Stimulated activated naive CD8-positive, alpha-beta T cell treated with anti-CD3 and anti-CD28 coated beads, Interleukin-15, amount 100 ng/mL, for 72 hours (primary cell): Measurements from ENCODE around the gene MAD1L1.
"Not testable (repeated sequence)": the region's sequence is repeated elsewhere in the genome, so short reads cannot be mapped to it uniquely, and the experiment has no call there.

Experiments
- ATAC-seq: fragments of 150-1000 bp; cut with Tn5 transposase; 2 replicates; pipeline ENCODE4 v1.10.0; 2021; ENCODE audit warnings: mild to moderate bottlenecking, moderate library complexity
- DNase-seq, 2 donors: peaks; one replicate each; pipeline ENCODE4 v3.0.0; 2021 to 2022
- H3K27ac Mint-ChIP-seq, 2 donors: one replicate each; pipeline ENCODE4 v1.8.0; 2022; ENCODE audit warnings: mild to moderate bottlenecking in 2 of 2, mixed read lengths in 2 of 2, moderate library complexity in 2 of 2
- H3K27me3 Mint-ChIP-seq: one replicate; pipeline ENCODE4 v1.8.0; 2022; ENCODE audit warnings: mixed read lengths
- H3K4me1 Mint-ChIP-seq: one replicate; pipeline ENCODE4 v1.8.0; 2022; ENCODE audit warnings: mild to moderate bottlenecking, mixed read lengths
- H3K4me3 Mint-ChIP-seq, 2 donors: one replicate each; pipeline ENCODE4 v1.8.0; 2022; ENCODE audit warnings: mild to moderate bottlenecking in 2 of 2, mixed read lengths in 2 of 2, moderate library complexity in 1 of 2
- H3K9me3 Mint-ChIP-seq, 2 donors: one replicate each; pipeline ENCODE4 v1.8.0; 2022; ENCODE audit warnings: mixed read lengths in 2 of 2

The MAD1L1 gene

DNA sequence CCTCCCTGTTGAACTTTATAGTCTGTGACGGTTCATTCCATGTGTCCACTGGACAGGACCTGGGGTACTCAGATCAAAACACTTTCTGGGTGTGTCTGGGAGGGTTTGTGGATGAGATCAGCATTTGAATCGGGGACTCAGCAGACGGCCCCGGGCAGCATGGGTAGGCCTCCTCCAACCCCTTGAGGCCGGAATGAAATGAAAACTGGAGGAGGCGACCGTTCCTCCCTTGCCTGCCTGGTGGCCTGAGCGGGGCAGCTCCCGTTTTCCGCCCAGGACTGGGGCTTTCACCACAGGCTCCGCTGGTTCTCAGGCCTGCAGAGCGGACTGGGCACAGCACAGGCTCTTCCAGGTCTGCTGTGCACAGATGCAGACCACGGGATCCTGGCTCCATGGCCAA lies 247.7 kb downstream of the MAD1L1 start:
- no peaks in the 10 kb centered on the region for H3K9me3 Mint-ChIP-seq

DNA sequence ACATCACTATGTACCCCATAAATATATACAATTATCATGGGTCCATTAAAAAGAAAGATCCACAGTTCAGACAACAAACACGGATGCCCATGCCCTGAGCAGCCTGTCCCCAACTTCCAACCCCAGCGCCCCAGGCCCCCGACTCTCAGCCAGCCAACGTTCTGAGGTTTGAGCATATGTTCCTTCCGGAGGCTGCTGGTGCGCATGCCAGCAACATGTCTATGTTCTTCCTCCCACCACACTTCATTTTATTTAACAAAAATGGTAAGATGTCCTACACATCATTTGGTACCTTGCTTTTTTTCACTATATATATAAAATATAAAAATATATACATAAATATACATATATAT lies 250.9 kb downstream of the MAD1L1 start:
- Mint-ChIP-seq H3K4me3 (no peak overlapping the region), H3K4me1 (peaks cover 21% of the 10 kb centered on the region), H3K27me3 (no peaks in the 10 kb centered on the region), H3K9me3 (no peaks in the 10 kb centered on the region), H3K27ac (no peak overlapping the region)
- DNase-seq (no peak), ATAC-seq (no peak)

More for the DNA sequence above, 247.7 kb downstream of the MAD1L1 start:
- H3K4me1 Mint-ChIP-seq, result peaks cover 29% of the 10 kb centered on the region
- ATAC-seq (no peak), DNase-seq (no peak)
- no peak overlapping the region for H3K27ac Mint-ChIP-seq
- no peaks in the 10 kb centered on the region for H3K27me3 Mint-ChIP-seq
- H3K4me3 Mint-ChIP-seq, result no peak overlapping the region

DNA sequence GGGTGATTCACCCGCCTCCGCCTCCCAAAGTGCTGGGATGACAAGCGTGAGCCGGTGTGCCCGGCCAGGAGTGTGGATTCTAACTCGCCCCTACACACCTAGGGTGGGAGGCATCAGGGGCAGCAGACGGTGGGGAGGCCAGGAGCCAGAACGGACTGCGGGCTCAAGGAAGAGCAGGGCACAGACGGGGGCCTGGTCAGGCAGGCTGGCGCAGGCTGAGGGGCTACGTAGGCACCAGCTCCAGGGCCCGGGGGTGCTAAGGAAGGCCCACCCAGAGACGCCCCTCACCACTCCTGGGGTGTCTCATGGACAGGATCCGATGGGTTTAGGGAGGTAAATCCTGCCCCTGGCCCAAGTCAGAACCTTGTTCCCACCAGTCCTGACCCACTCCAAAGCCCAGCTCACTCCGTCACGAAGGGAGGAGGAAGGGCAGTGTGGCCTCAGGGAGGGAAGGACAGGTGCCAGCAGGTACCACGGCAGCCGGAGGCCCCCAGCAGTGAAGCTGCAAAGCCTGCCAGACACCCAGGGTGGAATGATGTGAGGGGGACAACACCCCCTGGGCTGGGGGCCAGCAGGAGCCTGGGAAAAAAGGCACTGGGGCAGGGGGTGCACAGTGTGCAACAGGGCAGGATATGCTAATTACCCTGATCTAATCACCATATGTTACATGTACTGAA lies 251.4 kb downstream of the MAD1L1 start:
- Mint-ChIP-seq H3K9me3 (no peaks in the 10 kb centered on the region), H3K27ac (no peak overlapping the region), H3K4me3 (no peak overlapping the region), H3K27me3 (no peaks in the 10 kb centered on the region), H3K4me1 (peaks cover 16% of the 10 kb centered on the region)
- DNase-seq (no peak), ATAC-seq (no peak)

DNA sequence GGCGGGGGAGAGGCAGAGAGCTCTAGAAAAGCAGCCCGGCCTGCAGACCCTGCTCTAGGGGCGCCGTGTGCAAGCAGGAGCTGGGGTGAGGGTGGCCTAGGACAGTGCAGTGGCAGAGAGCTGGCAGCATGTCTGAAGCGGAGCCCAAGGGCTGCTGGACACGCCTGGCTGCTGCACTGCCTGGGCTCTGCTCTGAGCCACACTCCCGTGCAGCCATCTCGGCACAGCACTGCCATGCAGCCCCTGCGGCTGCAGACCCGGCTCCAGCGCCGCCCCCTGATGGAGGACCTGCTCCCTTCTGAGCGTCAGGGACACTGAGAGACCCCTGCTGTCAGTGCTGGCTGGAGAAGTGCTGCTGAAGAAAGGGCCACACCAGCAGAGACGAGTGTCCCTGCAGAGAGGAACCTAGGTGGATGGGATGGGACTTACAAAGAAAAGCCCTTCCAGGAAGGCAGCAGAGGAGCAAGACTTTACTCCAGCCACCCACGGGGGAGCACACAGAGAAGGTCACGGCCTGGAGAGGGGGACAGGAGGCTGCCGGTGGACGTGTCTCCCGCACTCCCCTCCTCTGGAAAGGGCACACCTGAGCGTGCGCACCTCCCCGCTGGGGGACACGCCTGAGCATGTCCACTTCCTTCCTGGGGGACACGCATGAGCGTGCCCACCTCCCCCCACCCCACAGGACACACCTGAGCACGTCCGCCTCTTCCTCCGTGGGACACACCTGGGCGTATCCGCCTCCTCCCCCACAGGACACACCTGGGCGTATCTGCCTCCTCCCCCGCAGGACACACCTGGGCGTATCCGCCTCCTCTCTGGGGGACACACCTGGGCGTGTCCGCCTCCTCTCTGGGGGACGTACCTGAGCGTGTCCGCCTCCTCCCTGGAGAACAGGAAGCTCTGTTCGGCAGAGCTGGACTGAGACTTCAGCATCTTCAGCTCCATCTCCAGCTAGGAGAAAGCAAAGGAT lies 252.9 kb downstream of the MAD1L1 start:
- Mint-ChIP-seq H3K4me3 (no peak overlapping the region), H3K9me3 (no peaks in the 10 kb centered on the region), H3K27ac (peak overlapping the region; percentile 22 to 26), H3K27me3 (no peaks in the 10 kb centered on the region), H3K4me1 (peaks cover 23% of the 10 kb centered on the region)
- ATAC-seq, result peak; percentile 49
- no peak for DNase-seq

DNA sequence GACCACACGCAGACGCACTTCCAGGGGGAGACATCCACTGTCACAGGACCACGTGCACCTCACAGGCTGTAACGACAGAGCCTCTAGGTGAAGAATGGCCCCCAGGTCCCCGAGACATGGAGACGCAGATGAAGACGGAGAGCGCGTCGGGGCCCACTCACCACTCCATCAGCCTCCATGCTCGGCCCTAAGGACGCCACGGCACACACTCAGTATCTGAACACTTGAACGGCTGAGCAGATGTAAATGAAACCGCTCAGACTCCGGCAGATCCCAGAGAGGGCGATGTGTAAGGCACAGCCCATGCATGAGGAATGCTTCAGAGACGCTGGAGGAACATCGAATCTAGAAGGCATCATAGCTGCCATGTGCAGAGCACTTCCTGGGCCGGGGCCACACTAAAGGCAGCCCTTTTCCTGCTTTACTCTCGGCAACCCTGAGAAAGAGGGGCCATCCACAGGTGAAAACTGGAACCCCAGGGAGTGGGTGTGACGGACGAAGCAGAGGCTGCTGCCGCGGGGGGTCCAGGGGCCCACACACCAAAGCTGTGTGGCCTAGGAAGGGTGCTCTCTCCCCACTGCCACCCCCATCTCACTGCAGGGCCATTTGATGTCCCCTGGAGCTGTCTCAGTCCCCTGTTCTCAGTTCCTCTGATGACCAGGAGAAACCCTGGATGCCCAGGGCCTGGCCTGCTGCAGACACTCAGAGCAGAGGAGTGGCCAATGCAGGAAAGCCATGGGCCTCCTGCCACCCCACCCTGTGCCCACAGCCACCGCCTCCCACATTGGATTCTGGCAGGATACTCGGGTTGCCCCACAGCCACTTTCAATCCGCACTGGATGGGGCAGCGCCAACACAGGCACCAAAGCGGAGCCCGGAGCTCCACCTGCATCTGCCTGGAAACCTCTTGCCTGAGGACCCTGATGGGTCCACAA lies 253.8 kb downstream of the MAD1L1 start:
- H3K27me3 Mint-ChIP-seq, result no peaks in the 10 kb centered on the region
- no peaks in the 10 kb centered on the region for H3K9me3 Mint-ChIP-seq
- no peak for DNase-seq
- ATAC-seq, result no peak
- H3K4me3 Mint-ChIP-seq, result no peak overlapping the region
- H3K27ac Mint-ChIP-seq, result peak overlapping the region in 1 of 2 donors; percentile 4
- H3K4me1 Mint-ChIP-seq, result peaks cover 31% of the 10 kb centered on the region

DNA sequence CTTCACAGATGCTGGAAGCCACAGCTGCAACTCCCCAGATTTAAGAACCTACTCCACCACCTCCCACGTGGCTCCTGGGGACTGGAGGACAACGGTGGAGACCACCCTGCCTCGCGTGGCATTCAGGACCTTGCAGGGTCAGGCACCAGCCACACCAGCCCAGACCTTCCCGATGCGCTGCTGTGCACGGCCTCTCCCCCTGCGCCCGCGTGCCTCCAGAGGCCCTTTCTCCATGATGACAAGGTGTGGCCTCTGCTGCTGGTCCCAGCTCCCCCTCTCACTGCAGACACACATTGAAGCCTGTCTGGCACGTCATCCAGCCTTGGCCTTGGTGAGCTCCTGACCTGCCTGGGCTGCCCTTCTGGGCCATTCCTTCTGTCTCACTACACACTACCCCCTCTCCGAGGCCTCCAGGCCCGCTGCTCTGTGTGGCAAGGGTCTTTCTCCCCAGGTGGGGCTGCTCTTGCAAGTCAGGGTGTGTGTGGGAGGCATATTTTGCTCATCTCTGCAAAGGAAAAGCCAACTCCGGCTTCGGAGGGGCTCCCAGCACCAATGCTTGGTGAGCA lies 254.8 kb downstream of the MAD1L1 start:
- no peak overlapping the region for H3K4me3 Mint-ChIP-seq
- ATAC-seq, result no peak
- no peaks in the 10 kb centered on the region for H3K27me3 Mint-ChIP-seq
- no peak for DNase-seq
- peaks cover 31% of the 10 kb centered on the region for H3K4me1 Mint-ChIP-seq
- no peaks in the 10 kb centered on the region for H3K9me3 Mint-ChIP-seq
- peak overlapping the region in 1 of 2 donors; percentile 83 for H3K27ac Mint-ChIP-seq

DNA sequence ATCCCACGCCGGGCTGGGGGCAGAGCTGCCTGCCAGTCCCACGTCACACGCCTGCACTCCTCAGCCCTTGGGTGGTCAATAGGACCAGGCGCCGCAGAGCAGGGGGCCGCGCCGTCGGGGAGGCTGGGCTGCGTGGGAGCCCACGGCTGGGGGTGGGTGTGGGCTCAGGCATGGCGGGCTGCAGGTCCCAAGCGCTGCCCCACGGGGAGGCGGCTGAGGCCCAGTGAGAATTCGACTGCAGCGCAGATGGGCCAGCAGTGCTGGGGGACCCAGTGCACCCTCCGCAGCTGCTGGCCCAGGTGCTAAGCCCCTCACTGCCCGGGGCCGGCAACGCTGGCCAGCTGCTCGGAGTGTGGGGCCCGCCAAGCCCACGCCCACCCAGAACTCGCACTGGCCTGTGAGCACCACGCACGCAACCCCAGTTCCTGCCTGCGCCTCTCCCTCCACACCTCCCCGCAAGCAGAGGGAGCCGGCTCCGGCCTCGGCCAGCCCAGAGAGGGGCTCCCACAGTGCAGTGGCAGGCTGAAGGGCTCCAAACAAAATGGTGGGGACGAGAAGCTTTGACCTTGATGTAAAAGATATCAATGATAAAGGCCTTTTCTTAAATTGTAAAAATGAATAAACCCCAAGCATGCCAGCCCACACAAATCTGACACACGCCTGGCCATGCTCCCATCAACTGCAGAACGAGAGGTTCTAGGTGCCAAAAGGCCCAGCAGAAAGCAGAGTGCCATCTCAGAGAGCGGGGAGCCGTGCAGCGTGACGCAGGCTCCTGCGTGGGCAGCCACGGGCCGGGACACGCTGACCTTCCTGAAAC lies 255.5 kb downstream of the MAD1L1 start:
- peaks cover 31% of the 10 kb centered on the region for H3K4me1 Mint-ChIP-seq
- no peak overlapping the region for H3K27ac Mint-ChIP-seq
- H3K4me3 Mint-ChIP-seq, result no peak overlapping the region
- no peaks in the 10 kb centered on the region for H3K9me3 Mint-ChIP-seq
- DNase-seq, result no peak
- ATAC-seq, result no peak
- H3K27me3 Mint-ChIP-seq, result no peaks in the 10 kb centered on the region

DNA sequence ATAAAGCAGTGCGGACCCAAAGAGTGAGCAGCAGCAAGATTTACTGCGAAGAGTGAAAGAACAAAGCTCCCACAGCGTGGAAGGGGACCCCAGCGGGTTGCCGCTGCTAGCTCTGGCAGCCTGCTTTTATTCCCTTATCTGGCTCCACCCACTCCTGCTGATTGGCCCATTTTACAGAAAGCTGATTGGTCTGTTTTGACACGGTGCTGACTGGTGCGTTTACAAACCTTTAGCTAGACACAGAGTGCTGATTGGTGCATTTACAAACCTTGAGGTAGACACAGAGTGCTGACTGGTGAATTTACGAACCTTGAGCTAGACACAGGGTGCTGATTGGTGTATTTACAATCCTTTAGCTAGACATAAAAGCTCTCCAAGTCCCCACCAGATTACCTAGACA lies 256.2 kb downstream of the MAD1L1 start:
- not testable (repeated sequence) for ATAC-seq, H3K4me3 Mint-ChIP-seq, H3K9me3 Mint-ChIP-seq, DNase-seq, H3K27me3 Mint-ChIP-seq
- Mint-ChIP-seq H3K27ac (peak overlapping the region in 1 of 2 donors; percentile 83), H3K4me1 (peaks cover 31% of the 10 kb centered on the region)

DNA sequence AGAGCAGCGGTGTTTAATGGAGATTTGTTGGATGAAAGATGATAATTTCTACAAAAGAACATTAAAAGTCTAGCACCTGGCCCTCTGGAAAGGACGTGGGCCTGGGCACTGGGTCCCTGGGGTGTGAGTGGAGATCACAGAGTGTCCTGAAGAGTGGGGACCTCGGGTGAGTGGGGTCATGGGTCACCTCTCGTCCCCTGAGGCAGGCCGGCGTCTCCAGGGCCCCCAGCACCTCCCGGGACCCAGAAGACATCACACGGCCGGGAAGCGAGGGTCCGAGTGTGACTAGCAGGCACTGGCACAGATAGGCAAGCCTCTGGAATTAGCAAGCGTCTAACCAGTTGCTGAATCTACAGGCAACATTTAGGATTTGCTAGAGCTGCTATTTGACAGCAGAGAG lies 257.2 kb downstream of the MAD1L1 start:
- ATAC-seq (no peak), DNase-seq (no peak)
- Mint-ChIP-seq H3K9me3 (no peaks in the 10 kb centered on the region), H3K27me3 (no peaks in the 10 kb centered on the region), H3K4me3 (no peak overlapping the region), H3K4me1 (peaks cover 31% of the 10 kb centered on the region), H3K27ac (peak overlapping the region in 1 of 2 donors; percentile 49)

DNA sequence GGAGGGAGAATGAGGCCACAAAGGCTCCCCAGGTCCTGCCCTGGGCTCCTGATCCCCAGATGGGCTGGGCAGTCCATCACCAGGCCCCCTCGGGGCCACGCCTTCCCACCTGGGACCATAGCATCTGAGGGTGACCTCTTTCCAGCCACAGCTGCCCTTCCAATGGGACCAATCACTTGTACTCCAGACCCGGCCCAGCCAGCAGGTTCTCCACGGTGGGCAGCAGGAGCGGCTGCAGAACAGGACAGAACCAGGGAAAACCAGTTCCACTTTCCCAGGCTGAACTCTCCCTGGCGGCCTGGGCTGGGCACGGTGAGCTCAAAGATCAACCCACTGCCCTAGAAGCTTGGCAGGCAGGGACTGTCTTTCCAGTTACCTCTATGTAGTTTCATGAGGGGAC lies 257.6 kb downstream of the MAD1L1 start:
- Mint-ChIP-seq H3K9me3 (no peaks in the 10 kb centered on the region), H3K4me1 (peaks cover 32% of the 10 kb centered on the region), H3K27ac (peak overlapping the region in 1 of 2 donors; percentile 49), H3K27me3 (no peaks in the 10 kb centered on the region), H3K4me3 (no peak overlapping the region)
- DNase-seq, result no peak
- no peak for ATAC-seq

DNA sequence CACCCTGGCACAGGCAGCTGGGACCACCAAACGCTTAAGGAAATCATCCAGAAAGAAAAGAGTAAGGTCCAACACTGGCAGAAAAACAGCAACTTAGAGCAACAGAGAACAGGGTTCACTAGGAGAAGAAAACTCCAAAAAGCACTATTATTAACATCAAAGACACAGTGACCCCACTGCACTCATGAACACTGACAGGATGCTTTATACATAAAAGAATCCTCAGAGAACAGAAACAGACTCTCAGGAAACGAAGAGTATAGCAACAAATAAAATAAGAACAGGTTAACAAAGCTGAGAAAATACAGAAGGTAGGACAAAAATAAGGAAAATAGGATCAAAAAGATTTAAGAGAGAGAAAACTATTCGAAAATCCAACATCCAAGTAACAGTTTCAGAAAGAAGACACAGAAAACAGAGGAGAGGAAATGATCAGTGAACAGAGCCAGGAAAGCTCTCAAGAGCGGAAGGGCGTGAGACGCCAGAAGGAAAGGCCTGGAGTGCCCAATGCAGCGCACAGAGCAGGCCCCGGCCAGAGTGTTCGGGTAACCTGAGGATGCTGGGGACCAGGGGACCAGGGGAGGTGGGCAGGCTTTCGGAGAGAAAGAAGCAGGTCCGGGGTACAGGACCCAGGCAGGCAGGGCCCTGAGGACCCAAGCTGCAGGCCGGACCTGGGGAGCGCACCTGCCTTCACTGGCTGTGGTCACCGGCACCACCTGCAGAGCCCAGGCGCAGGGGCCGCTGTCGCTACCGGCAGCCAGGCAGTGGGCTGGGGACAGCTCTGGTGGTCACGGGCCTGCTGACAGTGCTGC lies 258.2 kb downstream of the MAD1L1 start:
- H3K27me3 Mint-ChIP-seq, result no peaks in the 10 kb centered on the region
- H3K9me3 Mint-ChIP-seq, result no peaks in the 10 kb centered on the region
- DNase-seq (no peak), ATAC-seq (no peak)
- H3K27ac Mint-ChIP-seq, result no peak overlapping the region
- H3K4me1 Mint-ChIP-seq, result peaks cover 38% of the 10 kb centered on the region
- H3K4me3 Mint-ChIP-seq, result no peak overlapping the region

DNA sequence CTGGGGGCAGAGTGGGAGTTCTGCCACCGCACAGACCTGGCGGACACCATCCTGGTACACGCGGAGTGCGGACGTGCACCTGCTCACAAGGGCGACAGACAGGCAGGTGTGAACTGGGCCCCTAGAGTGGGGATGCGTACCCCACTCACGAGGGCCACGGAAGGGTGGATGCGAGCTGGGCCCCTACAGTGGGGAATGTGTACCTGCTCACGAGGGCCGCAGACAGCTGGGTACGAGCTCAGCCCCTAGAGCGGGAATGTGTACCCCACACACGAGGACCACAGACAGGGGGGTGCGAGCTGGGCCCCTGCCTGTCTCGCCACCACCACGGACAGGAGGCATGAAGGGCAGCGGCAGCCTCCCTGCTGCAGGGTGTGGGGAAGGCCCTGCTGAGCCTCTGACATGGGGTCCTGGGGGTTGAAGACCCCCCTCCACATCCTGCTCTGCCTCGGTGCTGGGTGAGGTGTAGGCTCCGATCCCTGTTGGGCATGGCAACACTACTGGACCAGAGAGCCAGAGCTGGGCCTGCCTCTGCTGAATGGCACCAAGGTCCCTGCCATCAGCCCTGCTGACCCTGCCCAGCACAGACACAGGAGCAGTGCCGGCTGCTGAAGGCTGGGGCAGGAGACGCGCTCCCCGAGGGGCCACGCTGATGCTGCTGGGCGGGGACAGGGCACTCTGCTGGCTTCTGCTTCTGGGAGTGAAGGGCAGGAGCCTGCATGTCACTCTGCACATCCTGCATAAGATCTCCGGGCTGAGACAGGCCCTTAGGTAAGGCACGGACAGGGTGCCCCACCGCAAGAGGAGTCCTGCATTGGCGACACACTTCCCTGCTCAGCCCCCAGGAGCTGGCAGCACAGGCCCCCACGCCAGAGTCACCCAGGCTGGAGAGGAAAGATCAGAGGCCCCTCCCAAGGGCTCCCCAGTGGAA lies 259.2 kb downstream of the MAD1L1 start:
- no peak for DNase-seq
- peak; percentile 31 for ATAC-seq
- Mint-ChIP-seq H3K4me1 (peaks cover 41% of the 10 kb centered on the region), H3K9me3 (no peaks in the 10 kb centered on the region), H3K27me3 (no peaks in the 10 kb centered on the region), H3K4me3 (no peak overlapping the region), H3K27ac (no peak overlapping the region)

DNA sequence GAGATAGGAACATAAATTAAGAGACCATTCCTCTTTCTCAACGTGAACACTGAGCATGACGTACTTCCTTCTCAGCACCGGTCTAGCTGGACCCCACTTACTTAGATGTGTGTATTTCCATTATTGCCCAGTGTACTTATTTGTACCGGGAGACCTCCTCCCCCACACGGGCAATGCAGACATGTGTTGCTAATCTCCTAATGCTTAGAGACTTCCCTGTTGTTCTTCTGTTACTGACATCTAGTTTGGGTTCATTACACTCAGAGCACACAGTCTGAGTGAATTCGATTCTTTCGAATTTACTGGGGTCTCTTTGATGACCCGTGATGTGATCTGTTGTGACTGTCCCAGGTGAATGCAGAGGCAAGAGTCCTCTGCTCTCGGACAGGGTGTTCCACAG lies 260.0 kb downstream of the MAD1L1 start:
- ATAC-seq (no peak), DNase-seq (no peak)
- Mint-ChIP-seq H3K4me3 (no peak overlapping the region), H3K27me3 (no peaks in the 10 kb centered on the region), H3K4me1 (peaks cover 35% of the 10 kb centered on the region), H3K27ac (no peak overlapping the region), H3K9me3 (no peaks in the 10 kb centered on the region)
